Spleen (tissue), 11 donors: ENCODE data around the gene MAP4K1. TPM values are rescaled to one million over a fixed set of nuclear protein-coding genes. Genes with fewer than 3 reads are reported as not detected.

Experiments used
- DNase-seq: peaks from one replicate; pipeline ENCODE4 v3.0.0-alpha.2; 2020
- H3K27ac ChIP-seq, 8 donors: fragments of 200-600 bp; sonication (generic) in 7 of 8; 1 replicate in 4 of 8; 2 replicates in 4 of 8; pipeline versions ENCODE4 v1.5.0 to v1.8.0; 2016 to 2021; ENCODE audit warnings: inconsistent platforms in 4 of 8, mild to moderate bottlenecking in 4 of 8, moderate library complexity in 1 of 8
- H3K27me3 ChIP-seq, 7 donors: fragments of 200-600 bp; sonication (generic) in 6 of 7; replicated peaks in 1 of 7; 1 replicate in 4 of 7; 2 replicates in 3 of 7; pipeline versions ENCODE4 v1.5.0 to v1.8.0; 2016 to 2021; ENCODE audit warnings: inconsistent platforms in 3 of 7, mild to moderate bottlenecking in 1 of 7
- H3K36me3 ChIP-seq, 6 donors: fragments of 200-600 bp; sonication (generic) in 5 of 6; 1 replicate in 4 of 6; 2 replicates in 2 of 6; pipeline versions ENCODE4 v1.5.0 to v1.8.0; 2016 to 2021; ENCODE audit warnings: inconsistent platforms in 2 of 6
- H3K4me1 ChIP-seq, 6 donors: fragments of 200-600 bp; sonication (generic) in 5 of 6; 1 replicate in 3 of 6; 2 replicates in 3 of 6; pipeline versions ENCODE4 v1.5.0 to v1.8.0; 2016 to 2021; ENCODE audit warnings: inconsistent platforms in 3 of 6
- H3K4me3 ChIP-seq, 8 donors: fragments of 200-600 bp; sonication (generic) in 7 of 8; 1 replicate in 4 of 8; 2 replicates in 4 of 8; pipeline versions ENCODE4 v1.5.0 to v1.8.0; 2016 to 2021; ENCODE audit warnings: inconsistent platforms in 4 of 8, mild to moderate bottlenecking in 4 of 8, moderate library complexity in 2 of 8
- H3K9me3 ChIP-seq, 8 donors: fragments of 200-600 bp; sonication (generic) in 7 of 8; 1 replicate in 4 of 8; 2 replicates in 4 of 8; pipeline versions ENCODE4 v1.5.0 to v1.8.0; 2016 to 2021; ENCODE audit warnings: inconsistent platforms in 4 of 8
- POLR2A ChIP-seq, 3 donors: fragments of 450-650 bp; IDR thresholded peaks; one replicate each; pipeline ENCODE4 v1.5.1; 2017; ENCODE audit warnings: antibody characterized with exemption in 3 of 3, mild to moderate bottlenecking in 1 of 3
- POLR2AphosphoS5 ChIP-seq, 3 donors: sonication (generic); formaldehyde crosslinking; IDR thresholded peaks; one replicate each; pipeline ENCODE4 v1.5.1; 2017; ENCODE audit warnings: antibody characterized with exemption in 3 of 3
- WGBS, 5 donors: extraction: QIAGEN DNeasy Blood & Tissue Kit in 3 of 5; methylation state at CpG; one replicate each; pipeline versions ENCODE4 v1.1.5 to v1.1.7; 2013 to 2018; 5-methylcytosine and 5-hydroxymethylcytosine counted together
- intact Hi-C: fragments of 100-400 bp; cut with DNase I; formaldehyde crosslinking; loops from one replicate; pipeline ENCODE4 v1.15.0; 2023; ENCODE audit warnings: low total_unique reads
- polyA plus RNA-seq, 3 donors: library from polyadenylated mRNA; stranded (reverse); fragments of 200-250 nt; gene quantifications; one replicate each; pipeline ENCODE4 v1.2.1, GENCODE V29; 2013
- total RNA-seq, 7 donors: library from RNA; depleted of rRNA in 3 of 7; stranded (reverse); fragments of >200 nt in 3 of 7; fragmentation: NEBNext Ultra II Directional in 4 of 7; extraction: Animal tissue kit (Norgen Biotek cat#: 25700) in 4 of 7; gene quantifications; one replicate each; pipeline versions ENCODE4 v1.1.0 to v1.2.1, GENCODE V29; 2016 to 2021
- TF ChIP-seq, protein P1 (sequence below), 11 experiments: fragments of 200-600 bp in 7 of 11; fragments of 450-650 bp in 4 of 11; sonication (generic) in 4 of 11; IDR thresholded peaks in 8 of 11; conservative IDR thresholded peaks in 3 of 11; 1 replicate in 7 of 11; 2 replicates in 4 of 11; pipeline versions ENCODE4 v1.4.0 to v1.8.0; 2016 to 2021; ENCODE audit warnings: antibody characterized with exemption in 11 of 11, inconsistent platforms in 4 of 11, mild to moderate bottlenecking in 1 of 11
- donor health status: healthy with polysubstance abuse.
- donor health status: DM: no; HTN: no; CAD: no; lungs with moderate emphysema.
- donor health status: DM: no; HTN: no; CAD: no.
- donor health status: Bipolar disorder and iron deficiency.
- donor health status: healthy.
- donor health status: DM: no; HTN: no; CAD: no.
- donor health status: DM: yes; HTN: yes; CAD: no.

The MAP4K1 gene
- total and polyA plus RNA-seq, 10 donors = 58.2 to 163 (median 123) TPM

DNA sequence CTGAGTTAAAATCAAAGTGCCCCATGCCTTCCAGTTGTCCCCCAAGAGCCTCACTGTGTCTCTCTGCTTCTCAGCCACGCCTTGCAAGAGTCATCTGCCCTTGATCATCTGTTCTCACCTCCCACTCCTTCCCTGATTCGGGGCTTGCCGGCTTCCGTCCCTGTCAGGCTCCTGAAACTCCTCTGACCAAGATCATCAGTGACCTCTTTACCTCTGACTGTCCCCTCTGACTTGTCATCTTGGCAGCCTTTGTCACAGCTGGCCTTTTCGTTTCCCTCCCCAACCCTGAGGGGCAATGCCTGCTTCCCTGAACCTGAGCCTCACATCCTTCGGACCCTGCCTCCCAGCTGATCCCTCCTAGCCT lies 66.3 kb downstream of the MAP4K1 start:
- no peaks in the 10 kb centered on the region for H3K27me3 ChIP-seq
- peaks cover 0 to 16% (median 8%) of the 10 kb centered on the region in 6 donors for H3K4me1 ChIP-seq
- no peaks in the 10 kb centered on the region for H3K9me3 ChIP-seq
- no peak overlapping the region for H3K4me3 ChIP-seq
- H3K36me3 ChIP-seq = no peaks in the 10 kb centered on the region
- DNase-seq = no peak
- TF ChIP-seq POLR2A (IDR thresholded peaks at IDR 0.05) (no peak), POLR2AphosphoS5 (IDR thresholded peaks at IDR 0.05) (no peak)
- TF ChIP-seq, protein P1, sequence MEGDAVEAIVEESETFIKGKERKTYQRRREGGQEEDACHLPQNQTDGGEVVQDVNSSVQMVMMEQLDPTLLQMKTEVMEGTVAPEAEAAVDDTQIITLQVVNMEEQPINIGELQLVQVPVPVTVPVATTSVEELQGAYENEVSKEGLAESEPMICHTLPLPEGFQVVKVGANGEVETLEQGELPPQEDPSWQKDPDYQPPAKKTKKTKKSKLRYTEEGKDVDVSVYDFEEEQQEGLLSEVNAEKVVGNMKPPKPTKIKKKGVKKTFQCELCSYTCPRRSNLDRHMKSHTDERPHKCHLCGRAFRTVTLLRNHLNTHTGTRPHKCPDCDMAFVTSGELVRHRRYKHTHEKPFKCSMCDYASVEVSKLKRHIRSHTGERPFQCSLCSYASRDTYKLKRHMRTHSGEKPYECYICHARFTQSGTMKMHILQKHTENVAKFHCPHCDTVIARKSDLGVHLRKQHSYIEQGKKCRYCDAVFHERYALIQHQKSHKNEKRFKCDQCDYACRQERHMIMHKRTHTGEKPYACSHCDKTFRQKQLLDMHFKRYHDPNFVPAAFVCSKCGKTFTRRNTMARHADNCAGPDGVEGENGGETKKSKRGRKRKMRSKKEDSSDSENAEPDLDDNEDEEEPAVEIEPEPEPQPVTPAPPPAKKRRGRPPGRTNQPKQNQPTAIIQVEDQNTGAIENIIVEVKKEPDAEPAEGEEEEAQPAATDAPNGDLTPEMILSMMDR (IDR thresholded peaks at IDR 0.05 in 8 of 11, conservative IDR thresholded peaks at IDR 0.05 in 3 of 11) = no peak
- 54 to 64% (median 62%) methylated on average over 6 of the region's 6 CpGs for WGBS, 5 donors
- intact Hi-C loops = no loop called here
- H3K27ac ChIP-seq = peak overlapping the region in 1 of 8 donors; percentile 38

DNA sequence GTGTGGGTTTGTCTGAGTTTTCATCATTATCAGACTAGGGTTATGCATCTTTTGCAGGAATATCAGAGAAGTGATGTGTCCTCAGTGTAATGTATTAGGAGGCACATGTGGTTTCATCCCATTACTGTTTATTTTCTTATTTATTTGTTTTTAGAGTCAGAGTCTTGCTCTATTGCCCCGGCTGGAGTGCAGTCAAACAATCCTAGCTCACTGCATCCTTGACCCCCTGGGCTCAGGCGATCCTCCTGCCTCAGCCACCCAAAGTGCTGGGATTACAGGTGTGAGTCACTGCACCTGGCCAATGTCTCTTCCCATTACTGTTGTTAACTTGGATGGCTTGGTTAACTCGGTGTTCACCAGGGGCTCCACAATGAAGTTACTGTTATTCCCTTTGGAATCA lies 67.4 kb downstream of the MAP4K1 start:
- WGBS, 5 donors = 77 to 91% (median 87%) methylated on average over 3 of the region's 3 CpGs
- intact Hi-C loops = no loop called here
- Histone ChIP-seq H3K36me3 (no peaks in the 10 kb centered on the region), H3K27me3 (no peaks in the 10 kb centered on the region), H3K4me1 (peaks cover 0 to 16% (median 8%) of the 10 kb centered on the region in 6 donors), H3K27ac (no peak overlapping the region), H3K9me3 (no peaks in the 10 kb centered on the region), H3K4me3 (no peak overlapping the region)
- no peak for TF ChIP-seq POLR2A (IDR thresholded peaks at IDR 0.05)
- TF ChIP-seq, protein P1 (IDR thresholded peaks at IDR 0.05 in 8 of 11, conservative IDR thresholded peaks at IDR 0.05 in 3 of 11) = no peak
- no peak for DNase-seq

DNA sequence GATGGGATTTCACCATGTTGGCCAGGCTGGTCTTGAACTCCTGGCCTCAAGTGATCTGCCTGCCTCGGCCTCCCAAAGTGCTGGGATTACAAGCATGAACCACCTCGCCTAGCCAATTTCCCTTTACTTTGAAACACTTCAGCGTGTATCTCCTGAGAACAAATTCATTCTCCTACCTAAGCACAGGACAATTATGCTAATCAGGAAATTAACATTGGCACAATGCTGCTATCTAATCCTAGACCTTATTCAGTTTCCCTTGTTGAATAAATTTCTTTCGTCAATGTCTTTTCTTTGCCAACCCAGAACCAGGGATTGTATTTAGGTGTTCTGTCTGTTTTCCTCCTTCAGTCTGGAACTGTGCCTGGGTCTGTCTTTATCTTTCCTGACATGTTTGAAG lies 67.8 kb downstream of the MAP4K1 start:
- intact Hi-C loops = loop anchor here (5.0 kb wide), 1 partner anchor 82 kb away; no protein-coding TSS in a partner anchor
- no peak for DNase-seq
- Histone ChIP-seq H3K4me3 (no peak overlapping the region), H3K4me1 (peaks cover 0 to 19% (median 8%) of the 10 kb centered on the region in 6 donors), H3K36me3 (no peaks in the 10 kb centered on the region), H3K27me3 (no peaks in the 10 kb centered on the region), H3K9me3 (no peaks in the 10 kb centered on the region), H3K27ac (no peak overlapping the region)
- no peak for TF ChIP-seq POLR2A (IDR thresholded peaks at IDR 0.05)
- no peak for TF ChIP-seq POLR2AphosphoS5 (IDR thresholded peaks at IDR 0.05)
- TF ChIP-seq, protein P1 (IDR thresholded peaks at IDR 0.05 in 8 of 11, conservative IDR thresholded peaks at IDR 0.05 in 3 of 11) = no peak
- WGBS, 5 donors = 79 to 97% (median 86%) methylated on average over 4 of the region's 4 CpGs

DNA sequence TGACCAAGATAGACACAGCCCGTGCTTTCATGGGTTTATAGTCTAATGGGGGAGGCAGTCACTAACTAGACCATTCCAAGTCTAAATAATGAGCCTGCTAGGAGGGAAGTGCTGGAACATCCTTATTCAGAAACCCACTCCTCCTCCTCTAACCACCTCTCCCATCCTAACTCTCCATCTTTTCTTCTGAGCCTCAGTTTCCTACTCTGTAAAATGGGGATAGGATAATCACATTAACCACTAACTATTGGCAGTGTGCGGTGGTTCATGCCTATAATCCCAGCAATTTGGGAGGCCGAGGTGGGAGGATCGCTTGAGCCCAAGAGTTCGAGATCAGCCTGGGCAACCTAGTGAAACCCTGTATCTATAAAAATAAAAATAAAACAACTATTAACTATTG lies 68.7 kb downstream of the MAP4K1 start:
- no peak overlapping the region for H3K27ac ChIP-seq
- intact Hi-C loops = loop anchor here (5.0 kb wide), 1 partner anchor 83 kb away; no protein-coding TSS in a partner anchor
- TF ChIP-seq, protein P1 (IDR thresholded peaks at IDR 0.05 in 8 of 11, conservative IDR thresholded peaks at IDR 0.05 in 3 of 11) = no peak
- H3K4me3 ChIP-seq = no peak overlapping the region
- H3K9me3 ChIP-seq = no peaks in the 10 kb centered on the region
- 92 to 95% (median 92%) methylated on average over 5 of the region's 5 CpGs for WGBS, 5 donors
- H3K36me3 ChIP-seq = no peaks in the 10 kb centered on the region
- DNase-seq = no peak
- H3K27me3 ChIP-seq = no peaks in the 10 kb centered on the region
- H3K4me1 ChIP-seq = peaks cover 9 to 21% (median 15%) of the 10 kb centered on the region in 6 donors
